ENCODE data around the gene ARHGAP10.

- TF ChIP-seq EZH2 (IDR thresholded peaks at IDR 0.05) = no peak
- no peak for TF ChIP-seq POLR2AphosphoS5 (IDR thresholded peaks at IDR 0.05; ENCODE audit: borderline replicate concordance, low read depth, low read length)
- TF ChIP-seq FOXP2 (optimal IDR thresholded peaks at IDR 0.05; ENCODE audit: control extremely low read depth, extremely low read length, insufficient read depth) = no peak
These were observed 58.5 kb downstream of the ARHGAP10 start for GRCh38 chr4:147790412-147790811.
